Panc1 (cell line): ENCODE data around the gene CARM1. TPM values are rescaled to one million over a fixed set of nuclear protein-coding genes. Genes with fewer than 3 reads are reported as not detected.

Source experiments
- ATAC-seq: fragments of 200-7000 bp; cut with Tn5 transposase; 2 replicates; pipeline ENCODE4 v1.9.1; 2020; ENCODE audit warnings: mild to moderate bottlenecking, moderate library complexity
- BruUV-seq: library from RNA; stranded (reverse); fragments of 400-500 nt; replicated peaks from 2 replicates; lab custom pipeline; 2021; lab: Mats Ljungman, UMichigan
- CTCF ChIA-PET: fragments of 300-600 bp; sonication (Branson Sonifier 250); formaldehyde crosslinking; loops from one replicate; lab custom pipeline; 2022; ENCODE audit warnings: antibody characterized with exemption; lab: Charles Lee
- POLR2A ChIA-PET: fragments of 300-600 bp; sonication (Branson Sonifier 250); formaldehyde crosslinking; loops from one replicate; lab custom pipeline; 2022; ENCODE audit warnings: antibody characterized with exemption; lab: Charles Lee
- DNase-seq: peaks from one replicate; pipeline ENCODE4 v3.0.0-alpha.2; 2010; ENCODE audit warnings: low read depth, low spot score
- H3K27ac ChIP-seq: 2 replicates; pipeline ENCODE4 v1.5.1; 2011; ENCODE audit warnings: mild to moderate bottlenecking, low read length, inconsistent platforms
- H3K27me3 ChIP-seq: fragments of 200-500 bp; sonication (Bioruptor generic); 2 replicates; pipeline ENCODE4 v1.6.0; 2014; ENCODE audit warnings: low read length, inconsistent platforms; ENCODE audit not compliant: control insufficient read depth, insufficient read depth
- H3K36me3 ChIP-seq: fragments of 200-500 bp; sonication (Bioruptor generic); 2 replicates; pipeline ENCODE4 v1.5.1; 2014; ENCODE audit warnings: inconsistent platforms, mild to moderate bottlenecking, low read length, moderate library complexity; ENCODE audit not compliant: control insufficient read depth, insufficient read depth
- H3K4me1 ChIP-seq: 2 replicates; pipeline ENCODE4 v1.5.1; 2011; ENCODE audit warnings: inconsistent platforms, mild to moderate bottlenecking, low read length, moderate library complexity; ENCODE audit not compliant: control insufficient read depth, insufficient read depth
- H3K4me3 ChIP-seq, 2 experiments: 2 replicates each; pipeline ENCODE4 v1.5.1; 2011 to 2012; ENCODE audit warnings: low read depth in 2 of 2, low read length in 2 of 2, mild to moderate bottlenecking in 2 of 2, inconsistent platforms in 1 of 2, moderate library complexity in 1 of 2
- H3K9me3 ChIP-seq: fragments of 200-500 bp; sonication (Bioruptor generic); 2 replicates; pipeline ENCODE4 v1.5.1; 2014; ENCODE audit warnings: low read depth, mild to moderate bottlenecking, inconsistent platforms, low read length, moderate library complexity; ENCODE audit not compliant: control insufficient read depth, insufficient read depth
- POLR2AphosphoS5 ChIP-seq: IDR thresholded peaks from 2 replicates; pipeline ENCODE4 v1.6.1; 2012; ENCODE audit warnings: mild to moderate bottlenecking, low read depth, low read length, moderate library complexity
- SIN3A ChIP-seq: IDR thresholded peaks from 2 replicates; pipeline ENCODE4 v1.6.1; 2012; ENCODE audit warnings: low read depth, mild to moderate bottlenecking, low read length, moderate library complexity, borderline replicate concordance; ENCODE audit not compliant: insufficient read depth
- TCF7L2 ChIP-seq: IDR thresholded peaks from 2 replicates; pipeline ENCODE4 v1.6.1; 2011; ENCODE audit warnings: mild to moderate bottlenecking, low read depth, low read length, inconsistent platforms
- in situ Hi-C: cut with HindIII; loops from 2 replicates; pipeline ENCODE4 v1.10.0; 2016; ENCODE audit warnings: low sequenced_read_pairs, low pct_unique_long_range_greater_than_20kb
- intact Hi-C: fragments of 100-400 bp; cut with micrococcal nuclease; formaldehyde crosslinking; loops from one replicate; pipeline ENCODE4 v1.10.0; 2022; ENCODE audit not compliant: unreplicated experiment
- total RNA-seq: library from RNA; stranded (reverse); gene quantifications from one replicate; pipeline ENCODE4 v1.2.1, GENCODE V29; 2021; ENCODE audit not compliant: unreplicated experiment
- TF ChIP-seq, protein P1 (sequence below), 2 experiments: IDR thresholded peaks; 2 replicates each; pipeline ENCODE4 v1.6.1; 2011 to 2012; ENCODE audit warnings: low read depth in 2 of 2, control low read depth in 1 of 2, low read length in 1 of 2, mild to moderate bottlenecking in 1 of 2, moderate library complexity in 1 of 2; ENCODE audit not compliant: insufficient read depth in 1 of 2
- TF ChIP-seq, protein P2 (sequence below): fragments of 450-650 bp; IDR thresholded peaks from 2 replicates; pipeline ENCODE4 v1.5.1; 2017; ENCODE audit warnings: mild to moderate bottlenecking

Gene CARM1
- total RNA-seq, 1 experiment from 2014 or later = 44.9 TPM

DNA sequence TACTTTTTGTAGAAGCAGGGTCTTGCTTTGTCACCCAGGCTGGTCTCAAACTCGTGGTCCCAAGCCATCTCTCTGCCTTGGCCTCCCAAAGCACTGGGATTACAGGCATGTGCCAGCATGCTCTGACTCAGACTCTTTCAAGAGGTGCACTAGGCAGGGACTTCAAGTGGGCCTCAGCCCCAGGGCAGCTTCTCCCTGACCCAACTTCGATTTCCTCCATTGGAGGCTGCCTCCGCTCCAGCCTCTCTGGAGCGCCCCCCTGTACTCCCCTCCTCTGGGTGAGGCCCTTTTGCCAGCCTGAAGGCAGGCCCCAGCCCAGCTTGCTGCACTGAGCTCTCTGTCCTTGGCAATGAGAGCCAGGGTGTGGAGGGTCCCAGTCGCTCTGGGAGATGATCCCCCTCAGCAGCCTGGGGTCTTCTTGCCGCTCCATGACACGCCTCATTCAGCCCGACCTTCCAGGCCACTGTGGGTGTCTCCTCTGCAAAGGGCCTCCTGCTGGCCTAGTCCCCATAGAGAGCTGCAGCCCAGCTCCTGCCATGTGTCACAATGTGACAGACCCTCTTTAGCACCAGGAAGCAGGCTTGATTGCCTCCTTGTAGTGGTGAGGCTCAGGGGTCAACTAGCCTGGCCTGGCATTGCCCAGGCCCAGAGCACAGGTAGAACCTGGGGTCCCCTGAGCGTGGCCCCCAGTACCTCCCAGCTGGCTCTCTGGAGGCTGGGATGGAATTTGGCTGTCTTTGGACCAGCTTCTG lies 16.4 kb downstream of the CARM1 start:
- H3K4me3 ChIP-seq = no peak overlapping the region
- H3K36me3 ChIP-seq = no peaks in the 10 kb centered on the region
- H3K9me3 ChIP-seq = no peaks in the 10 kb centered on the region
- no TSS peak for BruUV-seq
- no peak for DNase-seq
- no peak overlapping the region for H3K27ac ChIP-seq
- intact Hi-C loops = no loop called here
- no peaks in the 10 kb centered on the region for H3K27me3 ChIP-seq
- ChIA-PET POLR2A (interaction anchor here (0.6 kb wide), 1 partner anchor 83 kb away, joined by 3 read pairs; no protein-coding TSS in a partner anchor), CTCF (no interaction called here)
- no peaks in the 10 kb centered on the region for H3K4me1 ChIP-seq
- in situ Hi-C loops = no loop called here
- peak; percentile 37; the same call in 1 of the 2 replicates for ATAC-seq
- TF ChIP-seq, protein P1, sequence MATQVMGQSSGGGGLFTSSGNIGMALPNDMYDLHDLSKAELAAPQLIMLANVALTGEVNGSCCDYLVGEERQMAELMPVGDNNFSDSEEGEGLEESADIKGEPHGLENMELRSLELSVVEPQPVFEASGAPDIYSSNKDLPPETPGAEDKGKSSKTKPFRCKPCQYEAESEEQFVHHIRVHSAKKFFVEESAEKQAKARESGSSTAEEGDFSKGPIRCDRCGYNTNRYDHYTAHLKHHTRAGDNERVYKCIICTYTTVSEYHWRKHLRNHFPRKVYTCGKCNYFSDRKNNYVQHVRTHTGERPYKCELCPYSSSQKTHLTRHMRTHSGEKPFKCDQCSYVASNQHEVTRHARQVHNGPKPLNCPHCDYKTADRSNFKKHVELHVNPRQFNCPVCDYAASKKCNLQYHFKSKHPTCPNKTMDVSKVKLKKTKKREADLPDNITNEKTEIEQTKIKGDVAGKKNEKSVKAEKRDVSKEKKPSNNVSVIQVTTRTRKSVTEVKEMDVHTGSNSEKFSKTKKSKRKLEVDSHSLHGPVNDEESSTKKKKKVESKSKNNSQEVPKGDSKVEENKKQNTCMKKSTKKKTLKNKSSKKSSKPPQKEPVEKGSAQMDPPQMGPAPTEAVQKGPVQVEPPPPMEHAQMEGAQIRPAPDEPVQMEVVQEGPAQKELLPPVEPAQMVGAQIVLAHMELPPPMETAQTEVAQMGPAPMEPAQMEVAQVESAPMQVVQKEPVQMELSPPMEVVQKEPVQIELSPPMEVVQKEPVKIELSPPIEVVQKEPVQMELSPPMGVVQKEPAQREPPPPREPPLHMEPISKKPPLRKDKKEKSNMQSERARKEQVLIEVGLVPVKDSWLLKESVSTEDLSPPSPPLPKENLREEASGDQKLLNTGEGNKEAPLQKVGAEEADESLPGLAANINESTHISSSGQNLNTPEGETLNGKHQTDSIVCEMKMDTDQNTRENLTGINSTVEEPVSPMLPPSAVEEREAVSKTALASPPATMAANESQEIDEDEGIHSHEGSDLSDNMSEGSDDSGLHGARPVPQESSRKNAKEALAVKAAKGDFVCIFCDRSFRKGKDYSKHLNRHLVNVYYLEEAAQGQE (IDR thresholded peaks at IDR 0.05; ENCODE audit: insufficient read depth in 1 of 2, low read depth in 2 of 2, low read length in 1 of 2) = no peak
- TF ChIP-seq POLR2AphosphoS5 (no peak), TCF7L2 (no peak), SIN3A (no peak)
- TF ChIP-seq, protein P2, sequence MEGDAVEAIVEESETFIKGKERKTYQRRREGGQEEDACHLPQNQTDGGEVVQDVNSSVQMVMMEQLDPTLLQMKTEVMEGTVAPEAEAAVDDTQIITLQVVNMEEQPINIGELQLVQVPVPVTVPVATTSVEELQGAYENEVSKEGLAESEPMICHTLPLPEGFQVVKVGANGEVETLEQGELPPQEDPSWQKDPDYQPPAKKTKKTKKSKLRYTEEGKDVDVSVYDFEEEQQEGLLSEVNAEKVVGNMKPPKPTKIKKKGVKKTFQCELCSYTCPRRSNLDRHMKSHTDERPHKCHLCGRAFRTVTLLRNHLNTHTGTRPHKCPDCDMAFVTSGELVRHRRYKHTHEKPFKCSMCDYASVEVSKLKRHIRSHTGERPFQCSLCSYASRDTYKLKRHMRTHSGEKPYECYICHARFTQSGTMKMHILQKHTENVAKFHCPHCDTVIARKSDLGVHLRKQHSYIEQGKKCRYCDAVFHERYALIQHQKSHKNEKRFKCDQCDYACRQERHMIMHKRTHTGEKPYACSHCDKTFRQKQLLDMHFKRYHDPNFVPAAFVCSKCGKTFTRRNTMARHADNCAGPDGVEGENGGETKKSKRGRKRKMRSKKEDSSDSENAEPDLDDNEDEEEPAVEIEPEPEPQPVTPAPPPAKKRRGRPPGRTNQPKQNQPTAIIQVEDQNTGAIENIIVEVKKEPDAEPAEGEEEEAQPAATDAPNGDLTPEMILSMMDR = no peak

DNA sequence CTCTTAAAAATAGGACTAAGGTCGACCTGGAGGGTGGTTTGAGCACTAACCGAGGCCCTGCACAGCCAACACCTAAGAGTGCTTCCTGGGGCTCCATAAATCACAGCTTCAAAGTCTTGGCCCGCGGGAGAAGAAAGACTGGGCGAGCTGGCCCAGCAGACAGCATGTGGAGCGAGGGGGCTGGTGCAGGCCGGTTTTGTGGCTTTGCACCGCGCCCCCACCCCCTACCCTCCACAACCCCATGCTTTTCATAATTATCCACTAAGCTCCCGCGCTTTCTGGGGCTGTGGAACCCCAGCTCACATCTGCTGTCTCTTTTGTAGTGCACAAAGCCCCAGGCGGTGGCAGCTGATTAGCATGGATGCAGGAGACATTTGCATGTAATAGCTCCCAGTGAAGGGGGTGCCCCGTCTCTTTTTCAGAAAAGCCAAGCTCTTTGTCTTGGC lies 17.1 kb downstream of the CARM1 start:
- Histone ChIP-seq H3K4me3 (no peak overlapping the region), H3K9me3 (no peaks in the 10 kb centered on the region), H3K27me3 (no peaks in the 10 kb centered on the region), H3K27ac (no peak overlapping the region), H3K36me3 (no peaks in the 10 kb centered on the region), H3K4me1 (no peaks in the 10 kb centered on the region)
- DNase-seq (no peak), ATAC-seq (no peak)
- no TSS peak for BruUV-seq
- CTCF ChIA-PET = no interaction called here
- in situ Hi-C loops = no loop called here
- intact Hi-C loops = no loop called here
- POLR2A ChIA-PET = interaction anchor here (0.6 kb wide), 1 partner anchor 82 kb away, joined by 3 read pairs; no protein-coding TSS in a partner anchor
- TF ChIP-seq POLR2AphosphoS5 (no peak), TCF7L2 (no peak)
- TF ChIP-seq, protein P2 = no peak
